ENCODE results near the gene NINJ2.
A peak's percentile ranks its signal among the peaks of the same experiment; 100 is the strongest.

NINJ2 gene

DNA sequence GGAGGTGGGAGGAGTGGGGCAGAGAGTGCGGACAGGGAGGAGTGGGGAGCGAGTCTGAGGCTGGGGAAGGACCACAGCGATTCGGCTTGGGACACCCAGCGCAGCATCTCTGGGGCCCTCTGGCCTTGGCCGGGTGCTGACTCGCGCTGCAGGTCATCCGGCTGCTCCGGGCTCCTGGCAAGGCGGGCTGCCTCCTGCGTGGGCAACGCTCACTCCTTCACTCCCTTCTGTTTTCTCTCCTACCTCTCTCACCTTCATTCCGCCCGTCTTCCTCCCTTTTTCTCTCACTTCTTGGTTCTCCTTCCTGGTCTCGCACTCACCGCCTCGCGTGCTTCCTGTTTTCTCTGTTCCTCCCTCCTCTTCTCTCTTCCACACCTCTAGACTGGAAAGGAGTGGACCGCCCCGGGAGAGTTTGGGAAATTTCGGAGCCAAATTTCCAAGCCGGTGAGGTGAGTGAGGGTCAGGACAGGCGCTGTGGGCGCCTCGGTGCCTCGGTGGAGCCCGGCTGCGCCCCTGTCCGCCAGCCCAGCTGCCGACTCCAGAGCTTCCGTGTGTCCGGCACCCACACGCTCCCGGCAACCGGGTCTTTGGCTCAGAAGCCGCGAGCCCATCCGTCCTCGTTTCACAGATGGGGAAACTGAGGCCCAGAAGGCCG, 116.9 kb downstream of the NINJ2 start:
- DNase-seq: peak; percentile 9

DNA sequence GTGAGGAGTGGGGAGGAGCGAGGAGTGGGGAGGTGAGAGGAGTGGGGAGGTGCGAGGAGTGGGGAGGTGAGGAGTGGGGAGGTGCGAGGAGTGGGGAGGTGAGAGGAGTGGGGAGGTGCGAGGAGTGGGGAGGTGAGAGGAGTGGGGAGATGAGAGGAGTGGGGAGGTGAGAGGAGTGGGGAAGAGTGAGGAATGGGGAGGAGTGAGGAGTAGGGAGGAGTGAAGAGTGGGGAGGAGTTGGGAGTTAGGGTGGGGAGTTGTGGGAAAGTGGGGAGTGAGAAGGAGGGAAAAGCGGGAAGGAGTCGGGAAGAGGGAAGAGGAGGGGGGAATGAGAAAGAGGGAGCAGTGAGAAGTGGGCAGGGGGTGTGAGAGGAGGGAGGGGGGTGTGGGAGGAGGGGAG, 117.4 kb downstream of the NINJ2 start:
- DNase-seq: no peak

DNA sequence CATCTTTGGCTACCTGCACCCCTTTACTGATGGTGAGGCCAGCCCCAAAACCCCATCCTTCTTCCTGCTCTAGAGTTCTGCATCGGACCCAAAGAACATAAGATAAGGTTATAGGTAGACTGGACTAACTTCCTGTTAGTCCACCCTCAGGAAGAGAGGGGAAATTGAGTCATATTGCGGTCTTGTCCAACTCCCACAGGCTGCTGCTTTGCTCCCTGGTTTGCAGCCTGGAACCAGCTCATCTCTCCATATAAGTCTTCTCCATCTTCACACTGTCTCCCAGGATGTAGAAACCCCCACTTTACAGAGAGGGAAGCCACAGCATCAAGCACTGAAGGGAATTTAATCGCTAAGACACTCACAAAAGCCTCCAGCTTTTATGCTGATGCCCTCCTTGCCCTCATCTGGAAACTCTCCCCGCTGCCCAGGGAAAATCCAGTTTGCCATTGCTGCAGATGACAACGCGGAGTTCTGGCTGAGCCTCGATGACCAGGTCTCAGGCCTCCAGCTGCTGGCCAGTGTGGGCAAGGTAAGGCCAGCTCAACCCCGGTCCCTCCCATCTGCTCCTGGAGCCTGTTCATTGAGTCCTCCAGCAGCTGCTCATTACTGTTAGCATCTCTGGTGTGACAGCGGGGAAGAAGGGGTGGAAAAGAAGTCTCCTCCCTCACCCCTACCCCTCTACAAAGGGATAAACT, 118.2 kb downstream of the NINJ2 start:
- DNase-seq: no peak

DNA sequence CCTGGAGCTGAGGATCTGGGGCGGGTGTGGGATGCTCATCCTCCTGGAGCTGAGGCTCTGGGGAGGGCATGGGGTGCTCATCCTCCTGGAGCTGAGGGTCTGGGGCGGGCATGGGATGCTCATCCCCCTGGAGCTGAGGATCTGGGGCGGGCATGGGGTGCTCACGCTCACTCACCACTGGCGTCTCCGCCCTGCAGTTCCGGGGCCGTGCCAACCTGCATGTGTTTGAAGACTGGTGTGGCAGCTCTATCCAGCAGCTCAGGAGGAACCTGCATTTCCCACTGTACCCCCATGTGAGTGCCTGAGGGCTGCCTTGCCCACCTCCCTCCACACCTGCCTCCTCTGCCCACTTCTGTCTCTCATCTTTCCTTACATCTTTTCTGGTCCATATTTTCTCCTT, 119.1 kb downstream of the NINJ2 start:
- no peak for DNase-seq

DNA sequence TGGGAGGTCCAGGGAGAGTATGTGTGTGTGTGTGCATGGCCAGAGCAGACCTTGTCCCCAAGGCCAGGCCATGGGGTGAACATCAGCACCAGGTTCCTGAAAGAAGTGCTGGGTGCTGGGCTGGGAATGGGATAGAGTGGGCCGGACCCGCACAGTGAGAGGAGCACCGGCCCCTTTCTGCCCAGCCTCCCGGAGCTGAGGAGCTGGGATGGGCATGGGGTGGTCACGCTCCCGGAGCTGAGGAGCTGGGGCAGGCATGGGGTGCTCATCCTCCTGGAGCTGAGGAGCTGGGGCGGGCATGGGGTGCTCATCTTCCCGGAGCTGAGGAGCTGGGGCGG, 120.2 kb downstream of the NINJ2 start:
- no peak for DNase-seq

DNA sequence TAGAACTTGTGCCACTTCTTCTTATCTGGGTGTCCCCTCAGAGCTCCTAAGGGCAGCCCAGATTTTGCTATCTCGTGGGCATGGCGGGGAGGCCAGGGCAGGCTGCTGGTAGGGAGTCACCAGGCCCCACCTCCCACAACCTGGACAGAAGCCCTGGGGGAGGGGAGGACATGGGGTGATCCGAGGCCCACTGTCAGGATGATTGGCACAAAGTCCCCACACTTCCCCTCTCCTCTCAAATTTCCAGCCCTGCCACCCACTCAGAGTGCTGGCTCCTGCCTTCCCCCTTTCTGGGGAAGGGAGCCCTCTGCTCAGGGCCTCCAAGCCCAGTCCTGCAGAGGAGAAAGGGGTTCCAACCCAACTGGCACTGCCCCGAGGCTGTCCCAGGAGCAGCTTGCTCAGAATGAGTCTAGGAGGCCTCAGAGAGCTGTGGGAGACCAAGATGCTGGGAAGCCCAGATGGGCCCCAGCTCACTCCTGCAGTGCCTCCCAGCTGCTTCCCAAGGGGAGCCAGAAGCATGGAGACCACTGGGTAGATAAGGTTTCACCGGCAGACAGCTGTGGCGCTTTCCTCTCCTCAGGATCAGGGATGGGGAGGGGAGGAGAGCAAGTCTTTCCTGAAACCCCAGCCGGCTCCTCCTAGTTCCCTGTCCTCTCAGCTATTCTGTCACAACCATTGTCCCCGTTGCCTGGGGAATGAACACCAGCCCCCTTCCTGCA, 120.7 kb downstream of the NINJ2 start:
- DNase-seq: no peak

DNA sequence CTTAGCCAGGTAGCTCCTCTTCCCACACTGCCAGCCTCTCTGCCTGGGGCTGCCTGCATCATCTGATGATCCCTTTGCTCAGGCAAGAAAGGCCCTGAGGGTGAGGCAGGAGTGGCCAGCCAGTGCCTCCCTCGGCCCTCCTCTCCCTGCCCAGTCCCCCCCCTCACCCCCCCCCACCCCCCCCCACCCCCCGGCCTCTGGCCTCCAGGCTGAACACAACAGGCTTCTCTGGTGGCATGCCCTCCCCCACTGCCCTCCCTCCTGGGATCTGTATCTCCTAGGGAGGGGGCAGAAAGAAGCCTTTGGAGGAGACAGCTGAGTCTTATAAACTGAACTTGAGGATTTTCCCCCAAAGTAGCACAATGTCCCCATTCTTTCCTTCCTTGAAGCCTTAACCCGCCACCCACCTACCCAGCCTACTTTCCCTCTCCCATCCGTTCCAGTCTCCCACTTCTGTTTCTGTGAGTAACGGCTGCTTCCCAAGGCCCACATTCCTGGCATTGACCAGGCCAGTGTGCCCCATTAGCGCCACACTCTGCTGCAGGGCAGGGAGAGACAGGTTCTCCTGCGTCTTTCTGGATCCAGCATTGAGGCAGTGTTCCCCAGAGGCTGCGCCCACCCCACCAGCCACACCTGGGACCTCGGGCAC, 121.4 kb downstream of the NINJ2 start:
- DNase-seq: no peak

DNA sequence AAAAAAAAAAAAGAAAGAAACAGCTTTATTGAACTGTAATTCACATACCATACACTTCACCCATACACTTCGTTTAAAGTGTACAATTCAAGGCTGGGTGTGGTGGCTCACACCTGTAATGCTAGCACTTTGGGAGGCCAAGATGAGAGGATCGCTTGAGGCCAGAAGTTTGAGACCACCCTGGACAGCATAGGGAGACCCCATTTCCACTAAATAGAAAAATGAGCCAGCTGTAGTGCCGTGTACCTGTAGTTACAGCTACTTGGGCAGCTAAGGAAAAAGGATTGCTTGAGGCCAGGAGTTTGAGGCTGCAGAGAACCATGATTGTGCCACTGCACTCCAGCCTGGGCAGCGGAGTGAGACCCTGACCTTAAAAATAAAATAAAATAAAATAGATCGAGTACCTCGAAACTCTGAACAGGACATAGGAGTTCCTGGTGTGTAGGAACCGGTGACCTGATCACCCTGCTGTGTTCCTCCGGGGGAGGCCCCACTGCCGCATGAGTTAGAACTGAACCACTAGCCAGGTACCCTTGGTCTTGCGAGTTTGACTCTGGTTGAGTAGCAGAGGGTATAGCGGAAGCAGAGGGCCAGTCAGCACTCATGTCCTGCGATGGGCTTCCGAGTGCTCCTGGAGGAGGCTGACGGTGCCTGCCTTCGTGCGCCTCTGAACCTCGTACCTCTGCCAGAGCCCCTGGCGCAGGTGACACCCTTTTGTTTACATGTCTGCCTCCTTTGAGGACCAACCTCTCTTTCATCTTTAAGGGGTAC, 123.5 kb downstream of the NINJ2 start:
- DNase-seq: no peak

DNA sequence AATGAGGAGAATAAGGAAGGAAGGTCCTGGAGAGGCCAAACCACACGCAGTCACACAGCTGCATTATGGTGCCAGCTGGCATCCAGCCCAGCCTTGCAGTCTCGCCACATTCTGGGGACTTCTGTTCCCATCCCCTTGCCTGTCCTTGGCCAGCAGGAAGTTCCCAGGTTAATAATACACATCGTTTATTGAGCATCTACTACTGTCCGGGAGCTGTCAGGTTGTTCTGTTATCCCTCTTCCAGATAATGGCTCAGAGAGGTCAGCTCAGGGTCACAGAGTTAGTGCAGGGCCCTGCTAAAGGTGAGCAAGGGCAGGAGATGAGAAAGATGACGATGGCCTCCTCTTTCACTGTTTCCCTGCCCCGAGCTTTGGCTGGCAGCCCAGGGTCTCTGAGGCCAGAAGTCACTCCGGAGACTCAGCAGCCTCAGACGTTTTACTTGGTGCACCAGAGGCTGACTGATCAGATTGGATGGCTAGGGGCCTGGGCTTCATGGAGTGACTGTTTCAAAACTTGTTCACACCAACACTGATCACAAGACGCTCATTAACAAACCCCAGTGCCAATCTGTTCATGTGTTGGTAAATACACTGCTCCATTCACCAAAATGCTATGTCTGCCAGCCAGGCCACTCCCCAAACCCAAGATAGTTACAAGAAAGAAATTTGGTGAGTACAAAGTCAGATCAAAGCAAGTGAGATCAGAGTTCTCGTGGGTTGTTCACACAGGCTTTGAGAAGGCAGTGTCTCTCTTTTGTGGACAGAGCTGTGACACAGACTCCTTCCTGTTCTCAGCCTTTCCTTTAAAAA, 124.3 kb downstream of the NINJ2 start:
- DNase-seq: peak; percentile 87

DNA sequence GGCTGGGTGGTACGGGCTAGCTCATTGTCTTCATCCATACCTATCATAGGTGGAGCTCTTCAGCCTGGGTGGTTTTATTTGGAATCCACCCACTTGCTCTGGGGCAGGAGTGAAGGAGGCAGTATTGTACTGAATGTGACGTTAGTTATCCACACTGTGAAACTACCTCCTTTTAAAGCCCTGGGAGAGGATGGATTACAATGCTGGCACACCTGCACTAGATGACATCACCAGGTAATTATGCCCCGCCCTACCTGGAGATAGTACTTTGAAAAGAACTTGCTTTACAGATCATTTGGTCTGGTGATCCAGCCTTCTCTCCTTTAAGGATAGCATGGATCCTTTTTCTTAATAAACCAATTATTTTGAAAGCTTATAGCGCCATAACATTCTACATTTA, 125.5 kb downstream of the NINJ2 start:
- no peak for DNase-seq

DNA sequence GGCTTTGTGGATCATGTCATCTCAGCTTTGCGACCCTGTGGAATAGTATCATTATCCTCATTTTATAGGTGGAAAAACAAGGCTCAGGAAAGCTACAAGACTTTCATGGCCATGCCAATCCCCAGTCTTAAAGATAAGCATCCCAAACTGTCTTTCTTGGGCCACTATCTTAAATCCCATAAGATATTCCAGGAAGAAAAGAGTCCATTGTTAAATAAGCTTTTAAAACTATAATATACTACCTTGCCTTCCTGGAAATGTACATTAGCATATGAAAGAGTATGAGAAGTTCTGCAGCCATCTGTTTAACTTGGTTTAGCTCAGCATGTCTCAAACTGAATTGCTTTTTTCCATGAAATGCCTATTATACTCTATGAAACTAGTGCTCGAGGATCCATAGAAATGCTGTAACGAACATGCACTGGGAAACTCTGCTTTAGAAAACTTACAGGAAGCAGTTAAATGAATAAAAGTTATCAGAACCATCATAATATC, 126.4 kb downstream of the NINJ2 start:
- DNase-seq: no peak

DNA sequence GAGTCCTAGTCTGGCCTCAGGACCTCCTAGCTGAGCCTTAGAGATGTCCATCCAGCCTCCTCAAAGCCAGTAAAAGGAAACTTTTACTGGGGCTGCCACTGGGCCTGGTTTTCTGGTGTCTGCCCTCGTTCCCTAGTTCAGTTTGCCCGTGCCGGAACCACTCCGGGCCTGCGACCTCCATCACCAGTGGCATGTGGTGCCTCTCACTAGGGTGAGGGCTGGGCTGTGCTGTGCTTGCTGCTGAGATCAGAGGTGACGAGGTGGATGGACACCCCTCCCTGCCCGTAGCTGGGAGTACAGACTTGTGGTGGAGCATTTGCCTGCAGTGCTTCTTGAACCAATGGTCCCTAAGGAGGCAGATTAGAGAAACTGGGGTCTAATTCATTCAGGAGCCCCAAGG, 127.8 kb downstream of the NINJ2 start:
- DNase-seq: no peak

DNA sequence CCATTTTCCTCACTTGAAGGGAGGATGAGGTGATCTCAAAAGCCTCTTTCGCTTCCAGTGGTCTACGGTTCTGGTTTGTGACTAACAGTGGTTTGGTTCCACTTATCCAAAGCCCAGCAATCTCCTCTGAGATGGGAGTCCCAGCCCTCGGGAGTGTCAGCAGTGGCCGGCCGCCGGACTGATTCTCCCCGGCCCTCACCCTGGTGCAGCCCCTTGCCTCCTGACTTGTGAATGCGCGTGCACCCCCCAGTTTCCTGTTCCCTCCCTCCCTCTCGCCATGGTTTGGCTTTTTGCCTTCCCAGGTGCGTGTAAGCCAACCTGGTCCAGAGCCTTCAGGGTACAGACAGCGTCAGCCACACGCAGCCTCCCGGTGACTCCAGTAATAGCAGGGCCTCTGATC, 129.0 kb downstream of the NINJ2 start:
- DNase-seq: no peak

DNA sequence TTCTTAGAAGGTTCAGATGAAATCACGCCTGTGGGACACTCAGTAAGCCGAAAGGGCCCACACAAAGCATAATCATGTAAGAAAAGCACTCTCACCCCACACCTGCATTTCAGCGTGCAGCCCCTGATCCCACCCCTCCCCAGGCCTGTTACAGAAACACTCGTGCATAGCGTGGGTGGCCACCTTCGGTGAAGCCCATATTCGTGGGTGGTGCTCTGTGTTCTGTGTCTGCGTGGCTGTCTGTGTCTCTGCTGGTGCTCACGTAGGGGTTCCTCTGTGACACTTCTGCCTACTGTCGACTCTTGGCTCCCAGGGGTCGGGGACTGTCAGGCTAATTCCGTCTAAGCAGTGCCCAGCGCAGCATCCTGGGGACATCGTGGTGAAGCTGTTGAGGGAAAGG, 129.5 kb downstream of the NINJ2 start:
- no peak for DNase-seq

DNA sequence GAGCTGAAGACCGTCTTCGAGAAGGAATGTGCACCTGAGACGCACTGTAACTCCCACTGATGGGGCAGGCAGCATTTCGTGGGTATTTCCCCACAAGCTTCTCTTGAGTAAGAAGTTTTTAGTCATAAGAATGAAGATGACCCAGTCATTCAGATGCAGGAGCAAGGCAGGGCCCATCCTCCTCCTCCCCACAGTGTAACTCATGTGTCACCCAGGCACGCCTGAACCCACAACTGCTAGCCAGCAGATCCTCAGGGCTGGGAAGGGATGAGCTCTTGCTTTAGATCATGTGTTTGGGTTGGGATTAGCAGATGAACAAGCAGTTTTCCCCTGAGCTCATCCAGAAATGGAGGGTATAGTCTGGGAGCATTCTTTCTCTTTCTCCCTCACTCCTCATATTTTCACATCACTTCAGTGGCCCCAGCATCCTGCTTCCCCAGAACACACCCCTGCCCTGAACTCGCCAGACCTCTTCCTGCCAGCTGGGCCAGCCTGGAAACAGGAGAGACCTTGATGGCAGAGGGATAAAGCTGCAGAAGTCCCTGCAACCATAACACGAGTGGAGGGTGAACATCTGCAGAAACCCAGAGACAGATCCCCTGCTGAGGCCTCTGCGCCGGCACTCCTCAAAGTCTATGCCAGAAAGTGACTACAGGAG, 130.2 kb downstream of the NINJ2 start:
- peak; percentile 69 for DNase-seq

DNA sequence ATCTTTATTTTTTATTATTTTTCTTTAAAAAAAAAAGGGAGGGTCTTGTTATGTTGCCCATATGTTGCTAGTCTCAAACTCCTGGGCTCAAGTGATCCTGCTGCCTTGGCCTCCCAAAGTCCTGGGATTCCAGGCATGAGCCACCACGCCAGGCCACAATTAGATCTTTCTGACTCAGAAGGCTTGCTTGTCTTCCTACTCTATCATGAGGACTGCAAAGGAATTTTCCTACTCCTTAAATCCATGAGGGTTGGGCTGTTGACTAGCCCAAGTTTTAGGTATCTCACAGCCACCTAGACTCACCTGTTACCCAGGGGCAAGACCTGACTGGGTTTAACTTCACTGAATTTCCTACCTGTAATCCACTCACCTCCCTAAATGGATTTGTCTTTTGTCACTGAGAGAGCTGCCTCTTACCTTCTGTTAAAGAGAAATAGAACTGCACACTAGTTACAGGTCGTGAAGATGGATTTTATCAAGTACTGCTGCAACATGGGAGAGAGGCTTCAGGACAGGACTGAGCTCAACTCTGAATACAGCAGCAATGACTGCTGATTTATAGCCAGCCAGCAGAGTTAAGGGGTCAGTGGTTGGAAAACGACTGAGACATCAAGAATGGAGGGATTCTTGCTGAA, 131.2 kb downstream of the NINJ2 start:
- DNase-seq: no peak

DNA sequence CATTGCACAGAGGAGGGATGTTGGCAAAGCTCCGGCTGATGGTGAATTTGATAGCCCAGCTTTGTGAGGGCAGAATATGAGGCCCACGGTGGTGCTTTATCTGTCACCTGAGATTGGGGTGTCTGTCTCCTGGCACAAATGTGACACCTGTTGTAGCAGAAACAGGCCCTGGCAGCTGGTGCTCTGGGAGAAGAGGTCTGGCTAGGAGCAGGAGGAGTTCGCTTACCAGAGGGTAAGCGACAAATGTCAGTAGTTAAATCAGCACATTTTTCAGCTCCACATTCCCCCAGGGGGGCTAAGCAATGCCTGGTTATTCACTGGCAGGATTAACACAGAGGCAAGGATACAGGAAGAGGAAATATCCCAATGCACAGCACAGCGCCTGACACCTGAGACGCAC, 132.4 kb downstream of the NINJ2 start:
- no peak for DNase-seq

DNA sequence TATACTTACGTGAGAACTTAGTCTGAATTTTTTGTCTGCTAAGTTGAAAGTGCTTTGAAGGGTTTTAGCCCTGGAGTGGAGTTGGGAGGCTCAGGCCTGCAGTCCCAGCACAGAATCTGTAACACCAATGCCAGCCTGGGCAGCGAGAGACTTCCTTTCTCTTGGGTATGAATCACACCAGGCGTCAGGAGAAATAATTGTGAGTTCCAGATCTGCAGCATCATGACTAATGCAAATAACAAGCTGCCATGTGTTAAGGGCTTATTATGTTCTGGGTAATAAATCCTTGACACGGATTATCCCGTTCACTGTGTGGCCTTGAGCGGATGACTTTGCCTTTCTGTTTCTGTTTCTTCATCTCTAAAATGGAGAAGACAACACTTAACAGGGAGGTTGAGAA, 132.9 kb downstream of the NINJ2 start:
- peak; percentile 79 for DNase-seq

DNA sequence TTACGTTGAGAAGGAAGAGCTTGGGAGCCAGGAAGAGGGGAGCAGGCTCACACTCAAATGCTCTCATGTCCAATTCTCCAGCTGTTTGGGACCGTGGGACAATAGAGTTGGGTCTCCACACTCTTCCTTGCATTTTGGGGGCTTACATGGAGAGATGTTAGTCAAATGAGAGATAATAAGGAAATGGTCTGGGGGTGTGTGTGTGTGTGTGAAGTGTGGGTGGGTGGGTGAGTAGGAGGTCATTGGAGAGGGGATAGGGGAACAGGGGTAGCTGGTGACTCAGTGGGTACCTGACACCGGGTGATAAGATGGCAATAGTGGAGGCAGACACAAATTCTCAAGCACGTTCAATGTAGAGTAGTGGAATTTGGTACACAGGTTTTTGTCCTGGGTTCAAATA, 135.5 kb downstream of the NINJ2 start:
- no peak for DNase-seq

DNA sequence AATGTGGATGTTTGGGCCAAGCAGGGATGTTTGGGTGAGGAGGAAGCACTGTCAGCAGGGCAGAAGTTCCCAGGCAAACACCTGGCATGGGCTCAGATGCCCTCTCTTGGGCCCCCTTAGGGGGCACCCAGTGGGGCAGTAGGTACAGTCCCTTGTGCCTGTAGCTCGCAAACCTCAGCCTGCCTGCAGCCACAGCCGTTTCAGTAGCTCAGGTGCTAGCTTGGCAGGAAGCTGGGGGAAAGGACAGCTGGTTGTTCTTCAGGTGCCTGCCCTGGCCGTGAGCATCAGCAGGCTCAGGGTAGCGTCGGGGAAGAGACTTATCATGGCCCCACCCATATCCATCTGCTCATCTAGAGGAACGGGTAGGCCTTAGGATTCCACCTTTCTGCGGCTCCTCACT, 136.0 kb downstream of the NINJ2 start:
- no peak for DNase-seq

DNA sequence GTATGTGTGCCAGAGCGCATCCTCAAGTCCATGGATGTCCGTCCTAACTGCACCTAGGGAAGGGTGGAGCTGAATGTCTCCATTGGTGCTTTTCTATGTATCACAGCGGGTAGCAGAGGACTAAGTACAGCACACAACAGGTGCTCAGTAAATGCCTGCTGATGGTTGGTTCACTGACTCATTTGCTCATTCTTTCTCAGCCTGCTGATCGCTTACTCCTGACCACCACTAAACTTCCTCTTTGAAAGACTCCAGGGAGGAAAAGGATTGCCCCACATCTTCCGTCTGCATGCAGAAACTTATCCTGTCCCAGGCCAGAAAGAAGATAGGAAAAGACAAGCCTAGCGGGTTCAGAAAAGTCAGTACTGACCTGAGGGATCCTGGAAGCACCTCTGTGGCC, 137.2 kb downstream of the NINJ2 start:
- peak; percentile 77 for DNase-seq
